GM23248 (cell line): Measurements from ENCODE around the gene ULK4. TPM values are rescaled to one million over a fixed set of nuclear protein-coding genes. Genes with fewer than 3 reads are reported as not detected.

ENCODE experiments used
- DNase-seq: peaks from one replicate; pipeline ENCODE4 v3.0.0-alpha.2; 2015
- H2AFZ ChIP-seq: fragments of 200-600 bp; sonication (generic); 2 replicates; pipeline ENCODE4 v1.6.1; 2016; ENCODE audit warnings: antibody characterized with exemption
- H3F3A ChIP-seq: fragments of 200-600 bp; sonication (generic); 2 replicates; pipeline ENCODE4 v1.6.1; 2016; ENCODE audit warnings: mild to moderate bottlenecking, antibody characterized with exemption, mixed run types; ENCODE audit not compliant: insufficient read depth
- H3K27ac ChIP-seq: fragments of 200-600 bp; sonication (generic); 2 replicates; pipeline ENCODE4 v1.5.1; 2016; ENCODE audit warnings: mild to moderate bottlenecking
- H3K27me3 ChIP-seq: fragments of 200-600 bp; sonication (generic); replicated peaks from 2 replicates; pipeline ENCODE4 v1.6.1; 2016; ENCODE audit warnings: mild to moderate bottlenecking; ENCODE audit not compliant: insufficient read depth
- H3K36me3 ChIP-seq: fragments of 200-600 bp; sonication (generic); 2 replicates; pipeline ENCODE4 v1.6.1; 2016; ENCODE audit warnings: low read depth, mild to moderate bottlenecking
- H3K4me1 ChIP-seq: fragments of 200-600 bp; sonication (generic); 2 replicates; pipeline ENCODE4 v1.6.1; 2016; ENCODE audit warnings: mild to moderate bottlenecking; ENCODE audit not compliant: insufficient read depth
- H3K4me2 ChIP-seq: fragments of 200-600 bp; sonication (generic); one replicate; pipeline ENCODE4 v1.6.1; 2016; ENCODE audit warnings: mild to moderate bottlenecking; ENCODE audit not compliant: unreplicated experiment
- H3K4me3 ChIP-seq: fragments of 200-600 bp; sonication (generic); 2 replicates; pipeline ENCODE4 v1.5.1; 2016; ENCODE audit warnings: mild to moderate bottlenecking
- H3K79me2 ChIP-seq: fragments of 200-600 bp; sonication (generic); 2 replicates; pipeline ENCODE4 v1.6.1; 2016; ENCODE audit warnings: mild to moderate bottlenecking; ENCODE audit not compliant: insufficient read depth
- H3K9ac ChIP-seq: fragments of 200-600 bp; sonication (generic); 2 replicates; pipeline ENCODE4 v1.6.1; 2016; ENCODE audit warnings: mild to moderate bottlenecking
- H3K9me2 ChIP-seq: fragments of 200-600 bp; sonication (generic); 2 replicates; pipeline ENCODE4 v1.6.1; 2016; ENCODE audit warnings: mixed run types, mild to moderate bottlenecking, moderate library complexity; ENCODE audit not compliant: insufficient read depth
- H3K9me3 ChIP-seq: fragments of 200-600 bp; sonication (generic); one replicate; pipeline ENCODE4 v1.6.1; 2017; ENCODE audit warnings: low read depth
- H4K20me1 ChIP-seq: fragments of 200-600 bp; sonication (generic); 2 replicates; pipeline ENCODE4 v1.6.0; 2016; ENCODE audit not compliant: insufficient read depth
- EZH2 ChIP-seq: fragments of 200-600 bp; sonication (generic); IDR thresholded peaks from 2 replicates; pipeline ENCODE4 v1.6.1; 2018; ENCODE audit warnings: antibody characterized with exemption, mild to moderate bottlenecking; ENCODE audit not compliant: insufficient read depth, poor library complexity, severe bottlenecking
- EZH2phosphoT487 ChIP-seq: fragments of 200-600 bp; sonication (generic); IDR thresholded peaks from 2 replicates; pipeline ENCODE4 v1.6.1; 2018; ENCODE audit warnings: antibody characterized with exemption, moderate library complexity, mild to moderate bottlenecking, low read depth; ENCODE audit not compliant: insufficient read depth
- WGBS, 2 experiments: methylation state at CpG; one replicate each; pipeline ENCODE4 v1.1.6; 2015 to 2017; ENCODE audit warnings: low lambda C conversion rate in 2 of 2, low coverage in 1 of 2; ENCODE audit errors: missing lambda C conversion rate in 2 of 2; 5-methylcytosine and 5-hydroxymethylcytosine counted together
- in situ Hi-C: fragments of 300-500 bp; cut with MboI; formaldehyde crosslinking; loops from 2 replicates; pipeline ENCODE4 v1.15.0; 2020
- polyA plus RNA-seq: library from polyadenylated mRNA; unstranded; fragments of >200 nt; fragmentation: Nextera tagmentation; extraction: Ambion mirVana; gene quantifications from 2 replicates; pipeline ENCODE4 v1.2.1, GENCODE V29; 2016
- total RNA-seq: library from RNA; depleted of rRNA; stranded (reverse); fragments of >200 nt; shearing (Covaris generic); gene quantifications from 2 replicates; pipeline ENCODE4 v1.2.3, GENCODE V29; 2014

The ULK4 gene
- total and polyA plus RNA-seq, 2 experiments from 2014 or later, result 3.5 to 20.3 TPM

- H3K4me1 ChIP-seq, result no peaks in the 10 kb centered on the region
- DNase-seq, result no peak
- H3K9me3 ChIP-seq, result no peaks in the 10 kb centered on the region
- no peaks in the 10 kb centered on the region for H3K36me3 ChIP-seq
- no peak overlapping the region for H3K27ac ChIP-seq
- no peak overlapping the region for H2AFZ ChIP-seq
- H3K27me3 ChIP-seq, result no peaks in the 10 kb centered on the region
- WGBS, 2 experiments, result 79% methylated on average over 1 of the region's 1 CpG
- no peak overlapping the region for H3K4me3 ChIP-seq
- in situ Hi-C loops, result no loop called here
- no peaks in the 10 kb centered on the region for H4K20me1 ChIP-seq
- H3F3A ChIP-seq, result no peaks in the 10 kb centered on the region
- no peak overlapping the region for H3K4me2 ChIP-seq
- no peak overlapping the region for H3K9ac ChIP-seq
- no peaks in the 10 kb centered on the region for H3K9me2 ChIP-seq
- H3K79me2 ChIP-seq, result no peaks in the 10 kb centered on the region
- TF ChIP-seq EZH2, result no peak
- TF ChIP-seq EZH2phosphoT487, result no peak
Measured at GRCh38 chr3:41297750-41298149, 664.2 kb downstream of the ULK4 start.

GRCh38 chr3:41296556-41296955, 665.3 kb downstream of the ULK4 start:
- Histone ChIP-seq H3K27me3 (no peaks in the 10 kb centered on the region), H3K27ac (no peak overlapping the region), H2AFZ (no peak overlapping the region), H3K9me2 (no peaks in the 10 kb centered on the region), H3K9me3 (no peaks in the 10 kb centered on the region), H3K4me3 (no peak overlapping the region), H3F3A (no peaks in the 10 kb centered on the region), H3K9ac (no peak overlapping the region), H3K4me2 (no peak overlapping the region), H3K79me2 (no peaks in the 10 kb centered on the region), H4K20me1 (no peaks in the 10 kb centered on the region), H3K36me3 (no peaks in the 10 kb centered on the region), H3K4me1 (no peaks in the 10 kb centered on the region)
- TF ChIP-seq EZH2phosphoT487 (no peak), EZH2 (no peak)
- no peak for DNase-seq
- in situ Hi-C loops, result no loop called here
- 68 to 83% methylated on average over 2 of the region's 2 CpGs for WGBS, 2 experiments

GRCh38 chr3:41295740-41296139, 666.2 kb downstream of the ULK4 start:
- Histone ChIP-seq H3F3A (no peaks in the 10 kb centered on the region), H3K27ac (no peak overlapping the region), H2AFZ (no peak overlapping the region), H3K9ac (no peak overlapping the region), H3K9me3 (no peaks in the 10 kb centered on the region), H3K27me3 (no peaks in the 10 kb centered on the region), H3K9me2 (no peaks in the 10 kb centered on the region), H3K4me1 (no peaks in the 10 kb centered on the region), H3K36me3 (no peaks in the 10 kb centered on the region), H3K79me2 (no peaks in the 10 kb centered on the region), H3K4me3 (no peak overlapping the region), H4K20me1 (no peaks in the 10 kb centered on the region), H3K4me2 (no peak overlapping the region)
- no peak for DNase-seq
- in situ Hi-C loops, result no loop called here
- WGBS, 2 experiments, result 64 to 69% methylated on average over 3 of the region's 3 CpGs
- TF ChIP-seq EZH2phosphoT487, result no peak
- TF ChIP-seq EZH2, result no peak

GRCh38 chr3:41293169-41293681, 668.7 kb downstream of the ULK4 start:
- no peak for DNase-seq
- no peaks in the 10 kb centered on the region for H3K36me3 ChIP-seq
- no peak overlapping the region for H2AFZ ChIP-seq
- in situ Hi-C loops, result no loop called here
- no peak overlapping the region for H3K27ac ChIP-seq
- H3K4me2 ChIP-seq, result no peak overlapping the region
- TF ChIP-seq EZH2 (no peak), EZH2phosphoT487 (no peak)
- no peaks in the 10 kb centered on the region for H3K9me3 ChIP-seq
- no peak overlapping the region for H3K4me3 ChIP-seq
- H4K20me1 ChIP-seq, result no peaks in the 10 kb centered on the region
- H3K9ac ChIP-seq, result no peak overlapping the region
- H3K79me2 ChIP-seq, result no peaks in the 10 kb centered on the region
- H3K9me2 ChIP-seq, result no peaks in the 10 kb centered on the region
- H3F3A ChIP-seq, result no peaks in the 10 kb centered on the region
- no peaks in the 10 kb centered on the region for H3K27me3 ChIP-seq
- no peaks in the 10 kb centered on the region for H3K4me1 ChIP-seq
- 92 to 100% methylated on average over 1 of the region's 1 CpG for WGBS, 2 experiments

- Histone ChIP-seq H3K9me3 (no peaks in the 10 kb centered on the region), H3K79me2 (no peaks in the 10 kb centered on the region), H3K4me1 (no peaks in the 10 kb centered on the region), H3K9me2 (no peaks in the 10 kb centered on the region), H2AFZ (no peak overlapping the region), H3K27me3 (no peaks in the 10 kb centered on the region), H4K20me1 (no peaks in the 10 kb centered on the region), H3K9ac (no peak overlapping the region), H3K4me3 (no peak overlapping the region), H3F3A (no peaks in the 10 kb centered on the region), H3K4me2 (no peak overlapping the region), H3K27ac (no peak overlapping the region), H3K36me3 (no peaks in the 10 kb centered on the region)
- in situ Hi-C loops, result no loop called here
- TF ChIP-seq EZH2phosphoT487 (no peak), EZH2 (no peak)
- no peak for DNase-seq
- 73% methylated on average over 4 of the region's 4 CpGs for WGBS, 2 experiments
Measured at GRCh38 chr3:41290736-41291135, 671.2 kb downstream of the ULK4 start.
